ENCODE measurements around the gene CAPN10. TPM values are rescaled to one million over a fixed set of nuclear protein-coding genes. Genes with fewer than 3 reads are reported as not detected.

CAPN10 gene
- total and polyA plus RNA-seq, 12 donors, result 4.7 to 158 (median 25.1) TPM

- peak in 3 of 7 donors; percentile 11 to 25 (median 16) for DNase-seq
- Histone ChIP-seq H3K36me3 (replicated peaks in 1 of 2) (no peaks in the 10 kb centered on the region), H3K4me3 (no peak within 1 kb of the TSS), H3K4me1 (replicated peaks in 1 of 2) (no peaks in the 10 kb centered on the region), H3K9me3 (replicated peaks in 1 of 3) (no peaks in the 10 kb centered on the region), H3K27ac (peak within 1 kb of the TSS in 1 of 5 donors; percentile 14), H3K27me3 (peaks cover 3% of the 10 kb centered on the region)
- TF ChIP-seq POLR2A (IDR thresholded peaks at IDR 0.05), result no peak
- TF ChIP-seq CTCF (IDR thresholded peaks at IDR 0.05), result no peak
- WGBS, 4 donors, result 48 to 63% (median 57%) methylated on average over 15 to 23 of the region's 23 CpGs
- intact Hi-C loops (cut with DNase I), result no loop called here
Measured at GRCh38 chr2:240624950-240625621, 38.6 kb downstream of the CAPN10 start, which contains the start of gene GPR35. GPR35 (plus strand) TSS chr2:240625480; CDS start chr2:240629953, 4,473 bp downstream.

GRCh38 chr2:240626531-240627300 is 40.2 kb downstream of the CAPN10 start:
- peak in 4 of 7 donors; percentile 18 to 42 (median 30) for DNase-seq
- 14 to 49% (median 33%) methylated on average over 6 to 21 of the region's 21 CpGs for WGBS, 4 donors
- no peak overlapping the region for H3K4me3 ChIP-seq
- no peak overlapping the region for H3K27ac ChIP-seq
- H3K4me1 ChIP-seq (replicated peaks in 1 of 2), result no peaks in the 10 kb centered on the region
- no peaks in the 10 kb centered on the region for H3K36me3 ChIP-seq (replicated peaks in 1 of 2)
- H3K27me3 ChIP-seq, result peaks cover 3% of the 10 kb centered on the region
- intact Hi-C loops (cut with DNase I), result no loop called here
- H3K9me3 ChIP-seq (replicated peaks in 1 of 3), result no peaks in the 10 kb centered on the region
- no peak for TF ChIP-seq CTCF (IDR thresholded peaks at IDR 0.05)
- TF ChIP-seq POLR2A (IDR thresholded peaks at IDR 0.05), result no peak

- Histone ChIP-seq H3K27me3 (peaks cover 3% of the 10 kb centered on the region), H3K4me1 (replicated peaks in 1 of 2) (no peaks in the 10 kb centered on the region), H3K4me3 (no peak overlapping the region), H3K27ac (no peak overlapping the region), H3K36me3 (replicated peaks in 1 of 2) (no peaks in the 10 kb centered on the region), H3K9me3 (replicated peaks in 1 of 3) (no peaks in the 10 kb centered on the region)
- no peak for TF ChIP-seq CTCF (IDR thresholded peaks at IDR 0.05)
- intact Hi-C loops (cut with DNase I), result no loop called here
- 78 to 88% (median 85%) methylated on average over 6 to 17 of the region's 17 CpGs for WGBS, 4 donors
- DNase-seq, result peak in 3 of 7 donors; percentile 2 to 5 (median 3)
Measured at GRCh38 chr2:240627736-240628506, 41.4 kb downstream of the CAPN10 start.

- WGBS, 4 donors, result 83 to 92% (median 91%) methylated on average over 5 to 7 of the region's 7 CpGs
- Histone ChIP-seq H3K4me1 (replicated peaks in 1 of 2) (no peaks in the 10 kb centered on the region), H3K4me3 (no peak overlapping the region), H3K27me3 (peaks cover 3% of the 10 kb centered on the region), H3K27ac (no peak overlapping the region), H3K9me3 (replicated peaks in 1 of 3) (no peaks in the 10 kb centered on the region), H3K36me3 (replicated peaks in 1 of 2) (no peaks in the 10 kb centered on the region)
- TF ChIP-seq POLR2A (IDR thresholded peaks at IDR 0.05) (no peak), CTCF (IDR thresholded peaks at IDR 0.05) (no peak)
- intact Hi-C loops (cut with DNase I), result no loop called here
- peak in 3 of 7 donors; percentile 4 to 7 (median 4) for DNase-seq
Measured at GRCh38 chr2:240628507-240628807, 41.9 kb downstream of the CAPN10 start.
